H9 (cell line): Measurements from ENCODE around the gene PLEKHA5. TPM values are rescaled to one million over a fixed set of nuclear protein-coding genes. Genes with fewer than 3 reads are reported as not detected.

Experiments used
- DNase-seq: peaks from one replicate; pipeline ENCODE4 v3.0.0-alpha.2; 2017
- H2AFZ ChIP-seq: one replicate; pipeline ENCODE4 v1.6.1; 2013; ENCODE audit warnings: mild to moderate bottlenecking, low read length, control low read depth, moderate library complexity
- H2AK5ac ChIP-seq: 2 replicates; pipeline ENCODE4 v1.6.1; 2013; ENCODE audit warnings: low read length, control low read depth, mixed read lengths; ENCODE audit not compliant: insufficient read length
- H2BK120ac ChIP-seq: one replicate; pipeline ENCODE4 v1.6.1; 2013; ENCODE audit warnings: low read depth, mild to moderate bottlenecking, low read length, control low read depth, inconsistent platforms; ENCODE audit not compliant: poor library complexity, severe bottlenecking
- H2BK12ac ChIP-seq: 2 replicates; pipeline ENCODE4 v1.6.1; 2013; ENCODE audit warnings: low read length, control low read depth, mixed read lengths, low read depth; ENCODE audit not compliant: insufficient read length
- H2BK15ac ChIP-seq: 2 replicates; pipeline ENCODE4 v1.6.1; 2013; ENCODE audit warnings: low read depth, low read length, control low read depth
- H2BK20ac ChIP-seq: one replicate; pipeline ENCODE4 v1.6.1; 2013; ENCODE audit warnings: low read depth, mild to moderate bottlenecking, low read length, control low read depth, inconsistent platforms; ENCODE audit not compliant: poor library complexity, severe bottlenecking
- H2BK5ac ChIP-seq: 2 replicates; pipeline ENCODE4 v1.6.1; 2013; ENCODE audit warnings: low read length, control low read depth, mixed read lengths; ENCODE audit not compliant: insufficient read length
- H3K14ac ChIP-seq: 2 replicates; pipeline ENCODE4 v1.6.1; 2013; ENCODE audit warnings: low read length, control low read depth; ENCODE audit not compliant: insufficient read depth
- H3K18ac ChIP-seq: 2 replicates; pipeline ENCODE4 v1.6.1; 2013; ENCODE audit warnings: low read depth, mild to moderate bottlenecking, mixed read lengths, low read length, control low read depth; ENCODE audit not compliant: insufficient read length
- H3K23ac ChIP-seq: 2 replicates; pipeline ENCODE4 v1.6.1; 2013; ENCODE audit warnings: low read length, control low read depth, mixed read lengths, low read depth; ENCODE audit not compliant: insufficient read length
- H3K23me2 ChIP-seq: 2 replicates; pipeline ENCODE4 v1.6.1; 2013; ENCODE audit warnings: low read depth, mild to moderate bottlenecking, mixed read lengths, low read length, control low read depth; ENCODE audit not compliant: insufficient read length, poor library complexity, severe bottlenecking
- H3K27ac ChIP-seq: 2 replicates; pipeline ENCODE4 v1.5.1; 2013; ENCODE audit warnings: low read length, control low read depth, mixed read lengths, low read depth; ENCODE audit not compliant: insufficient read length
- H3K27me3 ChIP-seq: 2 replicates; pipeline ENCODE4 v1.6.1; 2013; ENCODE audit warnings: low read length, control low read depth, inconsistent platforms; ENCODE audit not compliant: insufficient read depth
- H3K4ac ChIP-seq: 2 replicates; pipeline ENCODE4 v1.6.1; 2013; ENCODE audit warnings: low read depth, mild to moderate bottlenecking, control low read depth, inconsistent platforms, low read length, moderate library complexity
- H3K4me1 ChIP-seq: 2 replicates; pipeline ENCODE4 v1.6.1; 2013; ENCODE audit warnings: low read length, control low read depth, inconsistent platforms; ENCODE audit not compliant: insufficient read depth
- H3K4me2 ChIP-seq: 2 replicates; pipeline ENCODE4 v1.6.1; 2013; ENCODE audit warnings: low read length, control low read depth, mixed read lengths; ENCODE audit not compliant: insufficient read length, insufficient read depth
- H3K56ac ChIP-seq: 2 replicates; pipeline ENCODE4 v1.6.1; 2013; ENCODE audit warnings: low read depth, mild to moderate bottlenecking, mixed read lengths, low read length, control low read depth; ENCODE audit not compliant: insufficient read length
- H3K79me1 ChIP-seq: 2 replicates; pipeline ENCODE4 v1.6.1; 2013; ENCODE audit warnings: low read depth, mild to moderate bottlenecking, moderate library complexity, low read length, control low read depth, inconsistent platforms; ENCODE audit not compliant: insufficient read depth, poor library complexity, severe bottlenecking
- H3K79me2 ChIP-seq: 2 replicates; pipeline ENCODE4 v1.6.1; 2013; ENCODE audit warnings: low read length, control low read depth, inconsistent platforms; ENCODE audit not compliant: insufficient read depth
- H3K9ac ChIP-seq: 2 replicates; pipeline ENCODE4 v1.6.1; 2013; ENCODE audit warnings: low read length, control low read depth, mixed read lengths; ENCODE audit not compliant: insufficient read length; ENCODE audit errors: extremely low read depth
- H3K9me3 ChIP-seq: one replicate; pipeline ENCODE4 v1.6.1; 2013; ENCODE audit warnings: low read depth, low read length, inconsistent platforms; ENCODE audit not compliant: control insufficient read depth
- H3T11ph ChIP-seq: one replicate; pipeline ENCODE4 v1.6.1; 2013; ENCODE audit warnings: mild to moderate bottlenecking, low read length, control low read depth, inconsistent platforms
- H4K20me1 ChIP-seq: one replicate; pipeline ENCODE4 v1.6.1; 2013; ENCODE audit not compliant: control insufficient read depth, insufficient read length, insufficient read depth
- H4K5ac ChIP-seq: 2 replicates; pipeline ENCODE4 v1.6.1; 2013; ENCODE audit warnings: low read depth, mild to moderate bottlenecking, mixed read lengths, low read length, control low read depth; ENCODE audit not compliant: insufficient read length
- H4K8ac ChIP-seq: replicated peaks from 2 replicates; pipeline ENCODE4 v1.6.1; 2013; ENCODE audit warnings: low read length, control low read depth, mixed read lengths, low read depth; ENCODE audit not compliant: insufficient read length
- H4K91ac ChIP-seq: 2 replicates; pipeline ENCODE4 v1.6.1; 2013; ENCODE audit warnings: low read depth, mild to moderate bottlenecking, moderate library complexity, mixed read lengths, low read length, control low read depth; ENCODE audit not compliant: insufficient read length
- H3K27ac Mint-ChIP-seq, 3 experiments: 2 replicates in 2 of 3; 3 replicates in 1 of 3; pipeline ENCODE4 v1.8.0; 2020 to 2021; ENCODE audit warnings: mixed read lengths in 3 of 3, mild to moderate bottlenecking in 1 of 3, moderate library complexity in 1 of 3
- H3K27me3 Mint-ChIP-seq: 2 replicates; pipeline ENCODE4 v1.8.0; 2021; ENCODE audit warnings: low read depth, mild to moderate bottlenecking, moderate library complexity, mixed read lengths
- H3K36me3 Mint-ChIP-seq, 3 experiments: 2 replicates in 2 of 3; 3 replicates in 1 of 3; pipeline ENCODE4 v1.8.0; 2020 to 2021; ENCODE audit warnings: low read depth in 3 of 3, mixed read lengths in 3 of 3; ENCODE audit not compliant: insufficient read depth in 1 of 3
- H3K4me1 Mint-ChIP-seq, 2 experiments: 2 replicates each; pipeline ENCODE4 v1.8.0; 2020; ENCODE audit warnings: mixed read lengths in 2 of 2
- H3K4me3 Mint-ChIP-seq, 2 experiments: 2 replicates in 1 of 2; 3 replicates in 1 of 2; pipeline ENCODE4 v1.8.0; 2020 to 2021; ENCODE audit warnings: mild to moderate bottlenecking in 2 of 2, mixed read lengths in 2 of 2, moderate library complexity in 1 of 2
- H3K9me3 Mint-ChIP-seq, 2 experiments: 2 replicates in 1 of 2; 3 replicates in 1 of 2; pipeline ENCODE4 v1.8.0; 2020; ENCODE audit warnings: mild to moderate bottlenecking in 2 of 2, mixed read lengths in 2 of 2, moderate library complexity in 1 of 2
- CTCF ChIP-seq: fragments of 200-600 bp; sonication (generic); conservative IDR thresholded peaks from 3 replicates; pipeline ENCODE4 v1.8.0; 2021; ENCODE audit warnings: antibody characterized with exemption, mild to moderate bottlenecking
- WGBS: extraction: QIAGEN DNeasy Blood & Tissue Kit; methylation state at CpG from one replicate; pipeline ENCODE4 v1.1.7; 2013; ENCODE audit warnings: missing lambda C conversion rate, low lambda C conversion rate, mixed read lengths; ENCODE audit not compliant: insufficient read length; ENCODE audit errors: extremely low coverage; 5-methylcytosine and 5-hydroxymethylcytosine counted together
- total RNA-seq: library from RNA; stranded (reverse); gene quantifications from 2 replicates; pipeline ENCODE4 v1.2.1, GENCODE V29; 2021

Gene PLEKHA5
- total RNA-seq, 1 experiment from 2014 or later, result 86.7 TPM

- Mint-ChIP-seq H3K4me1 (peaks cover 58 to 65% of the 10 kb centered on the region in 2 experiments), H3K27me3 (no peaks in the 10 kb centered on the region), H3K36me3 (no peaks in the 10 kb centered on the region), H3K4me3 (peak overlapping the region; percentile 25 to 41), H3K27ac (peak overlapping the region; percentile 71 to 96 (median 93)), H3K9me3 (no peaks in the 10 kb centered on the region)
- no peak overlapping the region for H2BK5ac ChIP-seq
- peak overlapping the region; percentile 94 for H3K27ac ChIP-seq
- no CpG with 5 or more reads among the region's 3 CpGs for WGBS
- H3K18ac ChIP-seq, result no peak overlapping the region
- no peak for DNase-seq
- H4K5ac ChIP-seq, result no peak overlapping the region
- no peak overlapping the region for H3K4ac ChIP-seq
- no peak overlapping the region for H2BK20ac ChIP-seq
- no peak overlapping the region for H4K91ac ChIP-seq
- H3K14ac ChIP-seq, result no peak overlapping the region
- no peak overlapping the region for H3K56ac ChIP-seq
- no peaks in the 10 kb centered on the region for H3K23me2 ChIP-seq
- H3K9me3 ChIP-seq, result no peaks in the 10 kb centered on the region
- H3K9ac ChIP-seq, result no peak overlapping the region
- no peaks in the 10 kb centered on the region for H3K27me3 ChIP-seq
- peaks cover 6% of the 10 kb centered on the region; the same call in 1 of the 2 replicates for H3K79me2 ChIP-seq
- TF ChIP-seq CTCF, result no peak
- no peak overlapping the region for H2AFZ ChIP-seq
- no peak overlapping the region for H2BK120ac ChIP-seq
- no peak overlapping the region for H4K8ac ChIP-seq
- no peak overlapping the region for H2BK12ac ChIP-seq
- H2BK15ac ChIP-seq, result no peak overlapping the region
- no peak overlapping the region for H2AK5ac ChIP-seq
- H4K20me1 ChIP-seq, result no peaks in the 10 kb centered on the region
- peaks cover 5% of the 10 kb centered on the region; the same call in 1 of the 2 replicates for H3K4me1 ChIP-seq
- H3K23ac ChIP-seq, result no peak overlapping the region
- H3K79me1 ChIP-seq, result no peaks in the 10 kb centered on the region
- no peak overlapping the region for H3T11ph ChIP-seq
- H3K4me2 ChIP-seq, result peak overlapping the region; percentile 18
These were observed 55.9 kb downstream of the PLEKHA5 start for GRCh38 chr12:19185262-19185929.
